SH-SY5Y (cell line): ENCODE results near the gene BCAN.

Source experiments
- GATA2 ChIP-seq: IDR thresholded peaks from 2 replicates; pipeline ENCODE4 v1.6.1; 2011; ENCODE audit warnings: mild to moderate bottlenecking, low read depth, low read length
- GATA3 ChIP-seq: IDR thresholded peaks from 2 replicates; pipeline ENCODE4 v1.6.1; 2011; ENCODE audit warnings: low read depth, mild to moderate bottlenecking, low read length, moderate library complexity

DNA sequence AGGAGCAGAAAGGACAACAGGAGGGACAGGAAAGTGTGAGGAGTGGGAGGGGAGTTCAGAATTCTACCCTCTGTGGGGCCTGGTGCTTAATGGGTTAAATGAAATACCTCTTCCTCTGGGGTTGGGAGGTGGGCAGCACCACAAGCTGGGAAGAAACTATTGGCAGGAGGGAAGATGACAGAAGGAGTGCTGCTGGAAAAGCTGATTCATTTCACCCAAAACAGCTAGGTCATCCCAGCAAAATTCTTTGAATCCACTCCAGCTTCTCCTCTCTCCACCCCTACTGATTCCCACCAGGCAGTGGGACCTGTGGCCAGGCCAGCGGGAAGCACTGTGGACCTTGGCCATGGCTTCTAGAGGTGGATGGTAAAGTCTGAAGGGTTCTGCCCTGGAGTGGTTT, 12.8 kb downstream of the BCAN start:
- TF ChIP-seq GATA3: no peak
- no peak for TF ChIP-seq GATA2
